ENCODE results near the gene RPL31.

The RPL31 gene

DNA sequence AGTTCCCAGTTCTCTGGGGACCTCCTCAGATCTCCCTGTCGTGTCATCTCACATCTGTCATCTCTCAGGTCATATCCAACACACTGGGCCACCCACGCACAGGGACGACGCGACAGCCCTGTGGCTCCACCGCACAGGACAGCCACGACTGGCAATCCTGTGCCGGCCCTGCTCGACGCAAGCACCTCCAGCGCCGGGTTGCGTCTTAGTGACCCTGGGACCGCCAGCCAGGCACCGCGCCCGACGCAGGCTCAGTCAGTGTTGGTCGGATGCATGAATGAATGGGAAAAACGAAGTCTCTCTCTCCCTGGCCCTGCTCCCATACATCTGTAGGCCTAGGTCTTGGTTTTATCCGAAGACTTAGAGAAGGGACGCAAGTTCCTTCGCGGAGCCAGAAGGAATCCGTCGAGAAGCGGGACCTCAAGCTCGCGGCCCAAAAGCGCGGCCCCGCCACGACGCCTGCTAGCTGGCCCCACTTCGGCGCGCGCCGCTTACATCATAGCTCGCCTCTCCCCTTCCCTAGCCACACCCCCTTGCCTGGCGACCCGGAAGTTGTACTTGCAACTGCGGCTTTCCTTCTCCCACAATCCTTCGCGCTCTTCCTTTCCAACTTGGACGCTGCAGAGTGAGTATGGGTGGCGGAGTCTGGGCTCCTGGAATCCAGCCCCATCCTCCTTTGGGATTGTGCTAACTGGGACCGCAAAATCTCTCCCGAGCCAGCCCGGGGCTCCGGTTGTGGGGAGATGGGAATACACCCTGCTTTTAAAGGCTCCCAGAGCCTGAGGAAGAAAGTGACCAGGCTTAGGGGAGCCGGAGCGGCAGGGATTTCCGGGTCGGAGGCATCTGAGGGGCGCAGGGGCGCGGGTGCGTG is at the start of gene RPL31:
Gene RPL31, plus strand, starts transcription at position 599 of the 871 bp plus-strand sequence. CDS start 413 bp downstream, outside the sequence.
- peak; percentile 96 for DNase-seq

DNA sequence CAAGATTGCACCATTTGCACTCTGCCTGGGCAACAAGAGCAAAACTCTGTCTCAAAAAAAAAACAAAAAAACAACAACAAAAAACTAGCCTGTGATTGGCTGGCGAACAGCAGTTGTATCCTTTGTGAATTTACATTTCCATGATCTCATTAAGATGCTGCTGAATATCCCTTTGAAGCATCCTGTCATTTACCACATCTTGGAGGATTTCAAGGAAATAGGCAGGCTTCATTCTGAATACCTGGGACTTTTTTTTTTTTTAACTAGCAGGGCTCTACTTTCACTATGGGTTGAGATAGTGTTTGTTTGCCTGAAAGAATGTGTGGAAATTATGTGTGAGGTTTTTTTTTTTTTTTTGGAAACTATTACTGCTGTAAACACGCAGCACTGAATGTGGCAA is 49.6 kb upstream of the RPL31 start:
- no peak for DNase-seq

DNA sequence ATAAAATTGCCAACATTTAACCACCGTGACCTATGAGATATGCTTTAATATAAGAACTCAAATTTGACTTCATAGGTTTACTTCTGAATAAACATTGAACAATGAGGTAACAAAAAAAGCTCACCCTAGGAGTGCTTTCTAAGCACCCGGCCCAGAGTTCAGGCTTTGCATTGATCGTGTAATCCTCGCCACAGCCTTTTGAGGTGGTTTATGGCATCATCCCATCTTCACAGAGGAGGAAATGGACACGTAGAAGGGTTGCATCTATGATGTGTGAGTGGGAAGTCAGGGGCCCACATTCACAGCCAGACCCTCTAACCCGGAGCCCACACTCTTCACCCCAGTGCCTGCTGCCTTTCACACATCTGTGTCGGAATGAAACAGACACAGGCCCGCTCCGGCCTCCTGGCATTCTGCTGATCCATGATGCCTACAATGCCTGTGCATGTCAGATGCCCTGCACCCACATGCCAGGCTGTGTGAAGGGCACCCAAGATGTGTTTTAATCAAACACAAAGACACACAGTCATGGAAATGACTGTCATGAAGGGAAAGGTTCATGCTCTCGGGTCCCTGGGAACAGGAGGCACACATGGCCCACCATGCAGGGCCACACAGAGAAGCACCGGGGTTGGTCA is 48.6 kb upstream of the RPL31 start:
- DNase-seq = no peak

DNA sequence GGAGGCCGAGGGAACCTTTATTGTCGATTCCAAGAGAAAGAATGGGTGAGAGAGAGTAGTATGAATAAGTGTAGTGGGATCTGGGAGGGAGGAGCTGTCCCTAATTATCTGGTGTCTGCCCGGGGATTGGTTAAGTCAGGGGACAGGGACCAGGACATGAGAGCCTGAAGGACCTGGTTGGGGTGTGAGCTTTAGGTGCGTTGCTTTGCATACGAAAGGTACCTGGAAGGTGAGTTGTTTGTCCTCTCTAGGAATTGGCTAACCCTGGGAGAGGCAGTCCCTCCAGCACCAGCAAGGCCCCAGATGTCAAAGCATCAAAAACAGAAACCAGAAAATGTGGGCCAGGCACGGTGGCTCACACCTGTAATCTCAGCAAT is 48.1 kb upstream of the RPL31 start:
- DNase-seq = no peak

DNA sequence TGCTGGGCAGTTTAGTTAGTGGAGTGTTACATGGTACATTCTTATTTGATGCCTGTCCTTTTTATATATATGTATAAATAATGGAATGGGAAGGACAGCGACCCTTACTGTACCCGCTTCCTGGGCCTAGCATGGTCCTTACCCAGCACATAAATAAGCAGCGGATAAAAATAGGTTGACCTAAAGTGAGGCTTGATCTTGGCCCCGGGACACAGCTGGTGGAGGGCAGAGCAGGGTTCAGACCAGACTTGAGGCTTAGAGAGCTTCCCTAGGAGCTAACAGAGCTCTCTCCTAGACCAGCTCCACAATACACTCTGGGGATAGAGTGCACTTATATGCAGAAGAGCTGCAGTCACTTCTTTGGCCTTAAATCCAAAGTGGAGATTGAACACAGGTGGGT is 46.9 kb upstream of the RPL31 start:
- no peak for DNase-seq

DNA sequence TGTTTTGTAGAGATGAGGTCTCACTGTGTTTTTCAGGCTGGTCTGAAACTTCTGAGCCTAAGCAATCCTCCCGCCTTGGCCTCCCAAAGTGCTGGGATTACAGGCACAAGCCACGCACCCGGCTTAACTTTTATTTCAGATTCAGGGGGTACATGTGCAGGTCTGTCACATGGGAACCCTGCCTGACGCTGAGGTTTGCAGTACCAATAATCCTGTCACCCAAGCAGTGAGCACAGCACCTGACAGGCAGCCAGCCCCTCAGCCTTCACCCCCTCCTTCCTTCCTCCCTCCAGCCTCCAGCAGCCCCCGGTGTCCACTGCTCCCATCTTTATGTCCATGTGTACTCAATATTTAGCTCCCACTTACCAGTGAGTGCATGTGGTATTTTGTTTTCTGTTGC is 46.0 kb upstream of the RPL31 start:
- DNase-seq = no peak

DNA sequence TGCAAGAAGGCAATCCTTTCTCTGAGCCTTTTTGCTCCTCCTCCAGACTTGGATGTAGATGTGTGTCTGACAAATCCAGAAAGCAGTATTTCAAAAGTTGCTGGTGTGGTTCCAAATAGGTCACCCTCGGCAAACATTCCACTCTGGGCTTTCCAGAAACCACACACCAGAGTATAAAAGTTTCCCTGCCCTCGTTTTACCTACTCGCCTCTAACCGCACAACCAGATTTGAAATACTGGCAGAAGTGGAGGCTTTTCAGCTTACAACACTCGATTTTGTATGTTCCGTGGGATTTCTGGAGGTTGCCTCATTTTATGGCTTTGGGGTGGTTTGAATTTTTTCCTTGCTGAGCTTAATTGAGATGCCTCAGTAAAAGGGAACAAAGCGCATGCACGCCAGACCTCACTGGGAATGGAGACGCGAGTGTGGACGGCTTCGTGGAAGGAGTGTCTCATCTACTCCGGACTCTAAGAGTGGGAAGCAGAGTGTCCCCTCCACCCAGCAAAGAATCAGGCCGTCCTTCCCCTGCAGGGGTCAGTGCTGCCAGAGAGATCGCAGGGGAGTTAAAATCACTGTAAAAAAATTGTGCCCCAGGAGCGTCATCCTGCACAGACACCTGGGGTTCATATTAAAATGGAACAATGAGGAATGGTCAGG is 44.0 kb upstream of the RPL31 start:
- DNase-seq = no peak

DNA sequence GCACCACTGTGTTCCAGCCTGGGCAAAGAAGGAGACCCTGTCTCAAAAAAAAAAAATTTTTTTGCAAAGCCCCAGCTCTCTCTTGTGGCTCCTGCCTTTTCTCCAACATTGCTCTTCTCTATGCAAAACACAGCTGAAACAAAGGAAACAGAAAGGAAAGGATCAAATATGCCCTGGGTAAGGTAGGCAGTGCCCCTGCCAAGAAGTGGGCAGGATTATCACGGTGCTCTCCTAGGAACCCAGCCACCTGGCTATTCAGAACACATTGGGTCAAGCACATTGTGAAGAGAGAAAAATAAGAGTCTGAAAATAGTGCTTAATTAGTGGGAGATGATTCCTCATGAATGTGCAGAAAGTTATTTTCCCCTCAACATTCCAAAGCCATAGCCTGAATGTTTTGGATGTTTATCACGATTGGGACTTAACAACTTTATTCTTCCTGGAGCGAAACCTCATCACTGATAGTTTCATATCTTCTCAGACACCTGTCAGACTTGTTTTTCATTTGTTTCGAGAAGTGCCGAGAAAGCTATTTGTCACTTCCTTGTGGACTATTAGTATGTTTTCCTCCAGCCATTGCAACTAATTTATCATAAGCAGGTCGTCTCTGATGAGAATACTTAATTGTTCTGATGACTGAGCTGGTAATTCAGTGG is 42.7 kb upstream of the RPL31 start:
- DNase-seq = no peak

DNA sequence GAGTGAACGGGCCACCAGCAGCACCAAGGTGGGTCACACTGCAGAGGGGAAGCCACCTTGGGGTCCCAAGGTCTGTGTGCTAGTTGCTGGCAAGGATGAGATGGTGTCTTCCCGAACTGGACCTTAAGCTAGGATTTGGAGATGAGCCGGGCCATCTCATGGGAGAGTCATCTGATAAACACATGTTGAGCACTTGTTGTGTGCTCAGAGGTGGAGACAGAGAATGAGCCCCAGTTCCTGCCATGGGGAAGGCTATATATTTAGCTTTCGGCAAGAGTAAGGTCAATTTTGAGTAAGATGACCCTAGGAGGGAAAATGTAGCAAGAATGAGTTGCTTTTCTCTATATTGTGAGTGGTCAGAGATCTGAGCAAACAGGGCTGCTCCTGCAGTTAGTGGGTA is 41.4 kb upstream of the RPL31 start:
- DNase-seq = no peak

DNA sequence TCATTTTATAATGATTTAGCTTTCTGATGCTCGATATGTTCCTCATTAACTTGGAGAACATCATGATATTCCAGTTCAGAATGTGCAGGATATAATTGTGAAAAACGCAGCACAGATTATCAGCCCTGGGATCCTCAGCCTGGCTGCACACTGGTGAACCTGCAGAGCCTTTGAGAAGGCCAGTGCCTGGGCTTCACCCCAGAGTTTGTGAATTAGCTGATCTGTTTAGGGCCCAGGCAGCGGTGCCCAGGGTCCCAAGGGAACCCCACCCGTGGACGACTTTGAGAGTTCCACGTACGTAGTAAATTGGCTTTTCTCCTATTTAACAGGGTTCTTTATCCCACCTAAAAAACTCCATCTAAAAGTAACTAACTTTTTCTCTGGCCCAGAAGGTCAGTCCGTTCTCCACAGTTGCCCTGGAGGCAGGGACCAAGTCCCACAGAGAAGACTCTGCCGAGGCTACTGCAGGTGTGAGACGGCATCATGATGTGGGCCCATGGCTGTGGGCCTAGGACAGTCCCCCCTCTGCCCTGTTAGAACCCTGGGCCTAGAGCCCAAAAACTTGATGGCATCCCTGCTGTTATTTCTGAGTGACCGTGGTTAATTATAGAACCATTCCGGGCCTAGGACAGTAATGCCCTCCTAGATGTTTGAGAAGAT is 39.6 kb upstream of the RPL31 start:
- no peak for DNase-seq

DNA sequence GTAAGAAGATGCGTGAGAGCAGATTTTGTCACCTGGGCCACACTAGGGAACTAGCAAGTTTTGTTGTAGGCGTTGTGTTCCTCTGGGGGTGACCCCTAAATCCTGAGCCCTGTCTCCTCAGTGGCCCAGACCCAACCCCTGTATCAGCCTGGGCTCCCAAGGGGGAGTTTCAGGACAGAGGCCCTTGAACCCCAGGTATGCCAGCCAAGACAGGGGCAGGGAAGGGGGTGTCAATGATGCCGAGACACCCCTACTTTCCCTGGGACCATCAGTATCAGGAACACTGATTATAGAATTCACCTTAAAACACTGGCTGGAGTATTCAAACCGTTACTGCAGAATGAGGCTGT is 39.1 kb upstream of the RPL31 start:
- no peak for DNase-seq

DNA sequence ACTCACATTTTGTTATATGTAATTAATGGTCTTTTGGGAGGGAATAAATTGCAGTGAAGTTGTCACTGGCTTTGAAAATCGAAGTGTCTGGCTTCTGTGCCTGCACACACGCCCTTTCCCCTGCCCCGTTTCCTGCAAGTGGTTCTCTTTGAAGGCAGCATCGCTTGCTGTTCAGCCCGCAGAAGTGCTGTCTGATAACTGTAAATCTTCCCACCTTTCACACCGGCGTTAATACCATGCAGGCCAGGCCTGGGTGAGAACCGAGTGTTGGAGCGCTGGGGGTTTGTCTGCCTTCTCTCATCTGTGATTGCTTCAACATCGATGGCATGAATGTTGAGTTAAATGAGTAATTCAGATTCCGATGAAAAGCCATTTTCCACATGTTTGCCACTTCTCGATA is 37.9 kb upstream of the RPL31 start:
- no peak for DNase-seq

DNA sequence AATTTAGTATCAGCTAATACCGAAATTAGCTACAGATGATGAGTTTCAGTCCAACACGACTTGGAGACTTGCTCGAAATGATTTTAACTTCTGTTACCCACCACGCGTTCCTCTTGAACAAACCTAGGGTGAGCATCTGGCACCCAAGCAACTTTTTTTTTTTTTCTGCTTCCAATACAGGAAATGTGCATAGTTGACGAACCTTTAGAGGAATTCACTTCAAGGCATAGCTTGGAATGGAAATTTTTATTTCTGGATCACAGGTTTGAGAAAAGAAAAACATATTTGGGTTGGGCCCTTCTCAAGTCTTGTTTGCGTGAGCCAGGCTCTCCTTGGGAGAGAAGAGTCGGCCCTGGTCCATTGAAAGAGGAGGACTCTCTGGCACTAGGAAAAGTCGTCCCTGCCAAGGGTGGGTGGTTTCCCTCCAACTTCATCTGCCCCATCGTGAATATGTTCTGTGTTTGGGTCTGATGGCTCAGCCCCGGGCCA is 37.4 kb upstream of the RPL31 start:
- DNase-seq = no peak

DNA sequence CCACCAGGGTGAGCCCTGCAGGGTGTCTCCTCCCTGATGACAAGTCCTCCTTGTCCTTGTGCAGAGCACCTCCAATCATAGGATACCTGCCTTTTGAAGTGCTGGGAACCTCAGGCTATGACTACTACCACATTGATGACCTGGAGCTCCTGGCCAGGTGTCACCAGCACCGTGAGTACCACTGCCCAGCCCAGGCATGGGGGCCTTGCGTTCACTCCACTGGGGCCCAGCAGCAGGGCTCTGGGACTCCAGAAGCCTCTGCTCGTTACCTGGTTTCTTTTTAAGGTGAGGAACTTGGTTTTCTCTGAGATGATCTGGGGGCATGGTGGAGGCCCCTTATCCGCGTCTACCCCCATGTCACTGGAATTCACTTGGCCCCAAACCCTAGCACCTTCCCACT is 36.5 kb upstream of the RPL31 start:
- no peak for DNase-seq

DNA sequence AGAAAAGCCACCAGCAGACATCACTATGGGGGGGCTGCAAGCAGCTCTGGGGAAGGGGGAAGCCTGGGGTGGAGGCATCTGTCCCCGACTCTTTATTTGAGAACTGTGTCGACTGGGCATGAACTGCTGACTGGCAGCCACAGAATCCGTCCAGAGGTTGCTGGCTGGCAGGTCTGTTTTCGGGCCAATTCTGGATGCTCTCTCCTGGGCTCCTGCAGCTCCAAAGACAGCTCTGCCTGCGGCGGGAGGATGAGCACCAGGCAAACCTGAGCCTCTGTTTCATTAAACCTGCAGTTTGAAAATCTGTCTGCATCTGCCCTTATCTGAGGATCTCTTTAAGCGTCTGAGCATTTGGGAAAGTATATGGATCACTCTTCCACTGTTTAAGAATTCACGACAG is 34.4 kb upstream of the RPL31 start:
- no peak for DNase-seq

DNA sequence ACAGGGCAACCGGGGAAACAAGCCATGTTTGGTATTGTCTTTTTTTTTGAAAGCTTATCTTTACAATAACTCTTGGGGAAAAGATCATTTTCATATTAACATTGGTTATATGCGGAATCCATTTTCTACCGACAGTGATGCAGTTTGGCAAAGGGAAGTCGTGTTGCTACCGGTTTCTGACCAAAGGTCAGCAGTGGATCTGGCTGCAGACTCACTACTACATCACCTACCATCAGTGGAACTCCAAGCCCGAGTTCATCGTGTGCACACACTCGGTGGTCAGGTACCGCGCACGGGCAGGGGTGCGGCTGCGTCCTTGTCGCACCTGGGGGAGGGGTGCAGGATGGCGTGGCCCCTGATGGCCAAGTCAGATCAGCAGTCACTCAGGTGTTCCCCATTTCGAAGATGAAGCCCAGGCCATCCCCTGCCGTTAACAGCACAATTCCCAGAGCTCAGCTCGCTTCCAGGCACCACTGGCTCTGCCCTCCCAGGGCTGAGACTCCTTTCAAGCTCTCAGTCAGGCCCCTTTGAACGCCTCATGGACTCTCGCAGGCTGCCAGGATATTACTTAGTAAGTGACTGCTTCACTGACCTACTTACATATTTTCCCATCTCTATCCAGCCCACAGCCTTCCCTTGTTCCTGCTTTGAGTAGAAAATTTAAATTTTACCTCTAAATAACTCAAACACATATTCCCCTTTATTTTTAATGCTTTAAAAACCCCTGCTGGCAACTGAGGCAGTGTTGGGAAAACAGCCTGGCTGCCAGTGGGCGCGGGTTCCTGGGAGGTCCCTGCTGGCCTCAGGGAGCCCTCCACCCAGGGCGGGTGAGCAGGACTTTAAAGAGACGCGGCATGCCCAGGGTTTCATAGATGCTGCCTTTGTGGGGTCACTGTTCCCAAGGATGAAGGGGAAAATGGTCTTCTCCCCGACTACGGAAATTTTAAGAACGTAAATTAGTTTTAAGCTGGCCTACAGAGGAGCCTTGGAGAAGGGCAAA is 33.6 kb upstream of the RPL31 start:
- no peak for DNase-seq

DNA sequence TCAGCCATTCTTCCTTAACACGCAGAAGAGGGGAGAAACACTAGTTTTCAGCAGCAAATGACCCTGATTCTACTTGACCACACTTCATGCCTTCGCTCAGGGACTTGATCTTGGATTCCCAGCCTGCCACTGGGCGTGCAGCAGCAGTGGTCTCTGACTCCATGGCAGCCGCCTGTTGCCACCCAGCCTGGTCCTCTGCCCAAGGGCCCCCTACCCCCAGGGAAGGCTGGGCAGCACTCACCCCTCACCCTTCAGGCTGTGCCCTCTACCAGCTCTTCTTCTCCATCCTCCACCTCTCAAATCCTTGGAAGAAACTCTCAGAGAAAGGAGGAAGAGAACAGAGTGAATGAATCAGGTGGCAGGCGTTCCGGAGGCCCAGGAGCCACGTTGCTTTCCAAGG is 32.1 kb upstream of the RPL31 start:
- no peak for DNase-seq

DNA sequence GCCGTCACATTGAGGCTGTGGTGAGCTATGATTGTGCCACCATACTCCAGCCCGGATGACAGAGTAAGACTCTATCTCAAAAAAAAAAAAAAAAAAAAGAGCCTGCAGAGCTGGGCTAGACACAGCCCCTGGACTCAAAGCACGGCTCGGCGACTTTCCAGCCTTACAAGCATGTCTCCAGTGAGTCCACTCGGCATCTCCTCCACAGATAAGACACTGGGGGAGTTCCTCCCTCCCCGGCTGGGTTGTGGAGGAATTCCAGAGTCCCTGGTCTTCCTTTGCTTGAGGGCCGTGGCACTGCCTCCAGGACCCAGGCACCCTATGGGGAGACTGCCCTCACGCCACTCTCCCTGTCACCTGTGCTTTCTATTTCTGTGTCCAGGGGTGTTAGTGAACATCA is 30.9 kb upstream of the RPL31 start:
- DNase-seq = no peak

DNA sequence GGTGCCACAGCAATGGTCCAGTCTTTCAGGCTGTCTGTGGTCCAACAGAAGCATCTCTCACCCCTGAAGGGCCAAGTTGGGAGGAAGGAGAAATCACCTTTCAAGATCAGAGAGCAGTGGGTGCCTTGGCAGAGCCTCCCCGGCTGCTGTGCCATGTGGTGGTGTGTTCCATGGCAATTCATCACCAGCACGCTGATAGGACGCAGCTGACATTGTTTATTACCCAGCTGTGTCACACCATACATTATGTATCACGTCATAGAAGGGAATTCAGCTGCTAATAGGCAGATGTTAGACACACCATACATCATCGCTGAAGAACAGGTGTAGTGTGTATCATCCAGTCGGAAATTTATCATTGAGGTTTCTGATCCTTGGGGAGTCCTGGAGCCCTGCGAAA is 29.6 kb upstream of the RPL31 start:
- DNase-seq = no peak

DNA sequence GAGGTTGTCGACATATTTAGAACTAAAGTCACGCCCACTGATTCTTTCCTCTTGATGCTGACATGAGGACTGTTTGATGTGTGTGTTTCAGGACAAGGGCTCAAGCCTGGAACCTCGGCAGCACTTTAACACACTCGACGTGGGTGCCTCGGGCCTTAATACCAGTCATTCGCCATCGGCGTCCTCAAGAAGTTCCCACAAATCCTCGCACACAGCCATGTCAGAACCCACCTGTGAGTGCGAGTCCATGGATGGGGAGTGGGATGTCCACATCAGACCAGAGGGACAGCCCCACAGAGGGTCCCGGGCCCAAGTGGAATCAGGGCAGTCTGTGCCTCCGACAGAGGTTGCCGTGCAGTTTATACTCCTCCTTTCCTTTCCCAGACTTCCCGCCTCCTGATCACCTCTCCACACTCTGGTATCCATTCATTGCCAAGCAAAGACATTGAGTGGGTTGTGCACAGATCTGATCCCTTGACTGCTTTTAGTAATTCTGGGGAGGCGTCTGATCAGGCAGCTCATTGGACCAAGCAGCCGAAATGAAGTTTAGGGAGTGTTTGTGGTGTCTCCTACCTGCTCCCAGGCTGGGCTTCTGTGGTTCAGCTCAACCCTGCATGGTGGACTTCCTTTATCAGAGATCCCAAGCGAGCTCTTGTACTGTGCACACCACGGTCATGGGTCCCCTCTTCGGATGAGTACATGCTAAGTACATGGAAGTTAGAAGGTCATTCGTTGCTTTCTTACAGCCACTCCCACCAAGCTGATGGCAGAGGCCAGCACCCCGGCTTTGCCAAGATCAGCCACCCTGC is 27.2 kb upstream of the RPL31 start:
- DNase-seq = no peak

DNA sequence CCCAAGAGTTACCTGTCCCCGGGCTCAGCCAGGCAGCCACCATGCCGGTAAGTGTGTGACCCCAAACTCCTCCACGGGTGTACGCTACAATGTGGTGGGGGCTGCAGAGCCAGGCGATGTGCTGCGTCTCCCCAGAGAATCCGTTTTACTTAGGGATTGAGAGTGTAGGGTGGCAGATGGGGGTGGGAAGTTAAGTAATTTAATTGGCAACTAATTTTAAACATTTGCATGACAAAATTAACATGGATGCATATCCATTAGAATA is 26.6 kb upstream of the RPL31 start:
- no peak for DNase-seq

All from NCI-H2171 (cell line).